T-helper 9 cell (primary cell): ENCODE measurements around the gene PITPNC1.
"Not testable (repeated sequence)": the region's sequence is repeated elsewhere in the genome, so short reads cannot be mapped to it uniquely, and the experiment has no call there.

Source experiments
- DNase-seq: peaks from one replicate; pipeline ENCODE4 v3.0.0-alpha.2; 2020

Gene PITPNC1

DNA sequence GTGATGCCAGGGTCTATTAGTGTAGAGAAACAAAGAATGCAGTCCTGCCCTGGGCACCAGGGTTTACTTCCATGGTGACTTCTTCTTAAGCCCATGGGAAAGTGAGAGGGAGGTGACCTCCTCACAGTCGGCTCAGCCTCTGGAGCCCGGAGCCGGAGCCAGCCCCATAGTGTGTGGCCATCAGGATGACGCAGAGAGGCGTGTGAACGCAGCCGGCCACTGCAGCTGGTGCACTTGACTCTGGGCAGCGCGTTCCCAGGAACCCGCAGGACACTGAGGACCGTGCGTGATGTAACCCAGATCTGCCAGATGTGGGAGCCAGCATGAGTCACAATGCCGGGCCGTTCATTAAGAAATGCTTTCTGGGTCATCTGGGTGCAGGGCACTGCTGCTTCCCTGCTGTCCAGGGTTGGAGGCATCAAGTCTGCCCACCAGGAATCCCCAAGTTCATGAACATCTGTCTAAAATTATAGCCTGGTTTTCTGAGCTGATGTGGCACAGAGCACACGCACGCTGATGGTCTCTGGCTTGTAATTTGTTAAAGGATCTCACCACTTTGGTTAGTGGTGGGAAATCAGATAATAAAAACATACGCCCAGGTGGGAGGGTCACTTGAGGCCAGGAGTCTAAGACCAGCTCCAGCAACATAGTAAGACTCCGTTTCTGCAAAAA is 114.1 kb downstream of the PITPNC1 start:
- DNase-seq, result no peak

DNA sequence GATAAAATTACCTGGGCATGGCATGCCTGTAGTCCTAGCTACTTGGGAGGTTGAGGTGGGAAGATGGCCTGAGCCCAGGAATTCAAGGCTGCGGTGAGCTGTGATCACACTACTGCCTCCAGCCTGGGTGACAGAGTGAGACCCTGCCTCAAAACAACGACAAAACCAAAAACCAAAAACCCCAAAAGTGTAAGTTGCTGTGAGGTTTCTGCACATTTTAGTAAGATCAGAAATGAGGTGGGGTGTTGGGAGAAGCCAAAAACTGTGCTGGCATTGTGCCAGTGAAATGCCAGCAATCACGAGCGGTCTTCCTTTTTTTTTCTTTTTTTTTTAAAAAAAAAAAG is 114.6 kb downstream of the PITPNC1 start:
- no peak for DNase-seq

DNA sequence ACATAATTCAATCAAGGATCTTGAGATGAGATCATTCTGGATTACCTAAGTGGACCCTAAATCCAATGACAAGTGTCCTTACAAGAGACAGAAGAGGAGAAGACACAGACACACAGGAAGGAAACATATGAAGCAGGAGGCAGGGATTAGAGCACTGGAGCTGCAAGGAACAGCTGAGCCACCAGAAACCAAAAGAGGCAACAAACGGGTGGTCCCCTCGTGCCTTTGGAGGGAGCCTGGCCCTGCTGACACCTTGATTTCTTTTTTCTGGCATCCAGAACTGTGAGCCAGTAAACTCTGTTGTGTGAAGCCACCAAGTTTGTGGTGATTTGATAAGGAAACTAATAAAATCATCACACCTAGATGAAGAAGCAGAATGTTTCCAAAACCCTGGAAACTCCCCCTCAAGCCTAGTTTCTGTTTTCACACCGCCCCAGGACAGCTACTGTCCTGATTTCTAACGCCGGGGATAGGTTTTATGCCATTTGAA is 115.2 kb downstream of the PITPNC1 start:
- DNase-seq, result no peak

- DNase-seq, result no peak
Measured at GRCh38 chr17:67492824-67493517, 115.9 kb downstream of the PITPNC1 start.

DNA sequence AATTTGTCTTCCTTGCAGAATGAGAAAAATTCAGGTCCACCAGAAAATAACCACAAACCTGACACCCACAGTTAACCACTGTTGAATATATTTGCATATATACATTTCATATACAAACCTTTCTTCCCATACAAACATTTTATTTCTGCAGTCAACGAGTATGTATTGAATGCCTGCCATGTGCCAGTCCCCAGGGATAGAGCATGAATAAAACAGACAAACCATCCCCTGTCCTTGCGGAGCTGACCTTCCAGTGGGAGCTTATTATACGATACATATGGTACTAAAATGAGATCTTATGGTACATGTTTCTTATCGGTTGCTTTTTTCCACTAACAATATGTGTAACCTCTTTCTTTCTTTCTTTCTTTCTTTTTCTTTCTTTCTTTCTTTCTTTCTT is 116.7 kb downstream of the PITPNC1 start:
- no peak for DNase-seq

GRCh38 chr17:67495534-67495933 is 118.5 kb downstream of the PITPNC1 start:
- not testable (repeated sequence) for DNase-seq

GRCh38 chr17:67496286-67496685 is 119.2 kb downstream of the PITPNC1 start:
- no peak for DNase-seq

- DNase-seq, result no peak
Measured at GRCh38 chr17:67499685-67500084, 122.6 kb downstream of the PITPNC1 start.

- DNase-seq, result no peak
Measured at GRCh38 chr17:67500261-67500660, 123.2 kb downstream of the PITPNC1 start.

DNA sequence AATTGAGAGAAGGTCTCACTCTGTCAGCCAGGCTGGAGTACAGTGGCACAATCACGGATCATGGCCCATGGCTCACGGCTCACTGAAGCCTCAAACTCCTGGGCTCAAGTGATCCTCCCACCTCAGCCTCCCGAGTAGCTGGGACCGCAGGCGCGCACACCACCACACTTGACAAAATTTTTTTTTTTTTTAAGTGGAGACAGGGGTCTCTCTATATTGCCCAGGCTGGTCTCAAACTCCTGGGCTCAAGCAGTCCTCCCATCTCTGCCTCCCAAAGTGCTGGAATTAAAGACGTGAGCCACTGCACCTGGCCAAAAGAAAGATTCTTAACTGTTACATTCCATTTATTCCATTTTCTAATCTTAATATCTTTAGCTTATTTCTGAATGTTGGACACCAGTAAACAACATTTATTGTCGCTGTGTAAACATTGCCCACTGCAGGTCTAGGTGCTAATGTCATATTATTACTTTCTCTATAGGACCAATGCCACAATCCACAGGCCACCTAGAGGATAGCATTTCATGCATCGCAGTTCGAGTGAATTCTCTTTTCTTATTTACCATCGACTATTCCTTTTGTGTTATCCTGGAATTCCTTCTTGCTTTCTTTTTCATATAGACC is 123.7 kb downstream of the PITPNC1 start:
- no peak for DNase-seq

DNA sequence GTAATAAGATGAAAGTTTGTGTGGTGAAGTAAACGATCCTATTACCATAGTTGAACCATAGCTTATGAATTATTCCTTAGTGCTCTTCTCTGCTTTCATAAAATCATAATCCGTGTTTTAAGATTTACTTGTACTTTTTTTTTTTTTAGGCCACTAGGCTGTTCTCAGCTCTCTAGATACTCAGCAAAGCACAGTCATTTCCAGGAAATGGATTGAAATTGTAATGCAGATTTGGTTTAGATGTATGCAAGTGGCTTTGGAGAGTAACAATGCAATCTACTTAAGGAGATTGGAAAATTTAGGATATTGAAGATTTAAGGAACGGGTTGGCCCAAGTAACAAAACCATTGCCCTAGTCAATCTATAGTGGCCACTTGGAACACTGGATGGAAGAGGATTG is 125.1 kb downstream of the PITPNC1 start:
- no peak for DNase-seq

GRCh38 chr17:67503184-67503583 is 126.1 kb downstream of the PITPNC1 start:
- no peak for DNase-seq

DNA sequence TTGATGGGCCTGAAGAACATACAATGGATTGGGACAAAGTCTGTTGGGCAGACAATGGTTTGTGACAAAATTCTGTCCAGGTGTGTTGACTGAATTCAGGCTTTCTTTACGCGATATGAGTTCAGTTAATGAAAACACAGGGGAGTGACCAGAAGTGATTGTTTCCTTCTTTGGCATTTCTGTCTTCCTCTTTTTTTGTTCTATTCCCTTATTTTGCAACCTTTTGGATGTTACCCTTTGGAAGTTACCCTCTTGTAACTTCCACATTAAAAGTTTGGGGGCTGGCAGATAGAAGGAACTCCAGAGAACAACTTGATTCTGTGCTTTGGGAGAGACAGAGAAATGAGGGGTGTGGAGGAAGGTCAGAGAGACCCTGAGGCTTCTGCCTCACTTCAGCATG is 126.7 kb downstream of the PITPNC1 start:
- no peak for DNase-seq

- DNase-seq, result no peak
Measured at GRCh38 chr17:67504182-67504581, 127.1 kb downstream of the PITPNC1 start.

DNA sequence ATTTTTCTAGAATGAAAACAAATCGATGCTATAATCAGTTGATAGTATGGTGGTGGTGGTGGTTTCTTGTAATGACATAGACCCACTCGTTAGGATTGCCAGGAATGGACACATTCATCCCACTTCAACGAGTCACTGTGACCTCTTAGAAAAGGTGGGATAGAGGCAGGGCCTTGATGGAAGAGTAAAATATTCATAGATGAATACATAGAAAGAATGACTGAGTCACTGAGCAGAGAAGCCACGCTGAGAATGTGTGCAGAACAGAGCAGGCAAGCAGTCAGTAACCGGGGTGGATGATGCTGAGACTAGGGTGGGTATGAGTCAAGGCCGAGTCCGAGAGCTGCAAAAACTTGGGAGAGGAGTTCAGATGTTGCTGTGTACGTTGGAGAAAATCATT is 129.9 kb downstream of the PITPNC1 start:
- DNase-seq, result no peak

- DNase-seq, result no peak
Measured at GRCh38 chr17:67509390-67510287, 132.6 kb downstream of the PITPNC1 start.

DNA sequence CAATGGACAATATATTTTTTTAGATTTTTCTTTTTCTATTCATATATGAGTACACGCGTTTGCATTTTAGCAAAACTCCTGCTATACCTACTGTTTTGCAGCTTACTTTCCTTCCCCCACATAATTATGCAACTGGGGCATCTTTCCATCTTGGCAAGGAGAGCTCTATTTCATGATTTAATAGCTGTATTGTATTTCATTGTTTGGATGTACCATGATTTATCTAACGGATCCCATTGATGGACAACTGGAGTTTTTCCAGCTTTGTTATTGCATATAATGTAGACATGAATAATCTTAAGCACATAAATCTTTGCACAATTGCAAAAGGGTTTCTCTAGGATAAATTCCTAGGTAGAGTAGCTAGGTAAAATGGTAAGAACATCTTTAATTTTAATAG is 133.9 kb downstream of the PITPNC1 start:
- DNase-seq, result no peak

GRCh38 chr17:67511804-67512203 is 134.7 kb downstream of the PITPNC1 start:
- no peak for DNase-seq

GRCh38 chr17:67514998-67515397 is 137.9 kb downstream of the PITPNC1 start:
- DNase-seq, result no peak

DNA sequence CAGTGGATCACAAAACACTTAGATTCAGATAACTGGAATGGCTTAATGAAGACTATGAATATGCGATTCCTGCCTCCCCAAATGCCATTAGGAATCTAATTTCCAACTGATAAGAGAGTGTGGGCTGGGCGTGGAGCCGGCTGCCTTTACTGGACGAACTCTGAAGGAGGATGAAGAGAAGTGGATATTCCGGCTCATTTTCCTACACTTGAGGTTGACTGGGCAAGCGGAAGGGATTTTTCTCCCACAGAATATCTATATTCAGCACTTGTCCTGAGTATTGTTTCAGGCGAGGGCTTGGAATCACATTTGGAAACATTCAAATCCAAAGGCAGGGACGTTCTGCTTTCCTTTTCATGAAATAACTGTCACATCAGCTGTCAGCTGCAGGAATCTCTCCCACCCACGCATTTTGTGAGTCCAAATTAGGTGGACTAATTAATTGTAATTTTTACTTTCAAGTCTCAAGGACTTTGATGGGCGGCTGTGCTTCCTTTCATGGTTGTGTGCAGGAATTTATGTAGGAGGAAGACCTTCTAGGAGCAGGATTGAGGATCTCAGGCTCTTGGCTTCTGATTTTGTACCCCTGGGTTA is 138.5 kb downstream of the PITPNC1 start:
- no peak for DNase-seq

DNA sequence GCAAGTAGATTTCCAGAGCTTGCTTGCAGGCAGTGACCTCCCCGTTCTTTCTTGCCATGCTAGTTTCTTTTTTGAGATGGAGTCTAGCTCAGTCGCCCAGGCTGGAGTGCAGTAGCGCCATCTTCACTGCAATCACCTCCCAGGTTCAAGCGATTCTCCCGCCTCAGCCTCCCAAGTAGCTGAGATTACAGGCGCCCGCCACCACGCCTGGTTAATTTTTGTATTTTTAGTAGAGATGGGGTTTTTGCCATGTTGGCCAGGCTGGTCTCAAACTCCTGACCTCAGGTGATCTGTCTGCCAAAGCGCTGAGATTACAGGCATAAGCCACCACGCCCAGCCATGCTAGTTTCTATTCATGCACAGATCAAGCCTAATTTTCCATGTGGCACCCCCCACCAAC is 139.5 kb downstream of the PITPNC1 start:
- not testable (repeated sequence) for DNase-seq

- no peak for DNase-seq
Measured at GRCh38 chr17:67517325-67517724, 140.2 kb downstream of the PITPNC1 start.

DNA sequence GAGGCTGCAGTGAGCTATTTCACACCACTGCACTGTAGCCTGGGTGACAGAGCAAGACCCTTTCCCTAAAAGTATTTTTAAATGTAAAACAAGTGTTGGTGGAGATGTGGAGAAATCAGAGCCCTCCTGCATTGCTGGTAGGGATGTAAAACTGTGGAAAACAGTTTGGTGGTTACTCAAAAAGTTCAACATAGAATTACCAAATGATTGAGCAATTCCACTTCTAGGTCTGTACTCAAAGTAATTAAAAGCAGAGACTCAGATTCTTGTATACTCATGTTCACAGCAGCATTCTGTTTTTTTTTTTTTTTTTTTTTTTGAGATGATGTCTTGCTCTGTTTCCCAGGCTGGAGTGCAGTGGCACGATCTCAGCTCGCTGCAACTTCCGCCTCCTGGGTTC is 141.8 kb downstream of the PITPNC1 start:
- DNase-seq, result no peak
